Astrocyte (in vitro differentiated cells and primary cell): ENCODE results near the gene STARD3NL. TPM values are rescaled to one million over a fixed set of nuclear protein-coding genes. Genes with fewer than 3 reads are reported as not detected.
A peak's percentile ranks its signal among the peaks of the same experiment; 100 is the strongest.
"Not testable (repeated sequence)": the region's sequence is repeated elsewhere in the genome, so short reads cannot be mapped to it uniquely, and the experiment has no call there.

Source experiments
- DNase-seq: peaks from one replicate; pipeline ENCODE4 v3.0.0-alpha.2; 2010; ENCODE audit warnings: low read depth
- FAIRE-seq: peaks from 2 replicates; lab custom pipeline; 2011; peaks lifted over from hg19 to GRCh38; lab: Jason Lieb, UNC
- H2AFZ ChIP-seq: 2 replicates; pipeline ENCODE4 v1.6.0; 2012; ENCODE audit warnings: low read depth, low read length, inconsistent platforms
- H3K27ac ChIP-seq: 2 replicates; pipeline ENCODE4 v1.5.1; 2011; ENCODE audit warnings: low read depth, low read length, inconsistent platforms
- H3K27me3 ChIP-seq: 2 replicates; pipeline ENCODE4 v1.6.0; 2011; ENCODE audit warnings: low read length, inconsistent platforms; ENCODE audit not compliant: insufficient read depth
- H3K36me3 ChIP-seq: 2 replicates; pipeline ENCODE4 v1.5.1; 2011; ENCODE audit warnings: low read length, inconsistent platforms; ENCODE audit not compliant: insufficient read depth
- H3K4me1 ChIP-seq: 2 replicates; pipeline ENCODE4 v1.5.1; 2011; ENCODE audit warnings: low read length, inconsistent platforms; ENCODE audit not compliant: insufficient read depth
- H3K4me2 ChIP-seq: 2 replicates; pipeline ENCODE4 v1.6.0; 2012; ENCODE audit warnings: low read length, inconsistent platforms
- H3K4me3 ChIP-seq: 2 replicates; pipeline ENCODE4 v1.5.1; 2011; ENCODE audit warnings: low read depth, mild to moderate bottlenecking, low read length, inconsistent platforms; ENCODE audit not compliant: insufficient read depth
- H3K79me2 ChIP-seq: 2 replicates; pipeline ENCODE4 v1.6.0; 2012; ENCODE audit warnings: mild to moderate bottlenecking, low read length, inconsistent platforms; ENCODE audit not compliant: insufficient read depth
- H3K9ac ChIP-seq: 2 replicates; pipeline ENCODE4 v1.6.0; 2012; ENCODE audit warnings: mild to moderate bottlenecking, low read length, inconsistent platforms
- H3K9me3 ChIP-seq: 2 replicates; pipeline ENCODE4 v1.5.1; 2012; ENCODE audit warnings: low read depth, mild to moderate bottlenecking, low read length, inconsistent platforms; ENCODE audit not compliant: insufficient read depth
- H4K20me1 ChIP-seq: 2 replicates; pipeline ENCODE4 v1.6.0; 2012; ENCODE audit warnings: low read length, inconsistent platforms; ENCODE audit not compliant: insufficient read depth
- H3K27ac Mint-ChIP-seq: one replicate; pipeline ENCODE4 v1.8.0; 2021; ENCODE audit warnings: mild to moderate bottlenecking, mixed read lengths; ENCODE audit not compliant: unreplicated experiment
- H3K27me3 Mint-ChIP-seq: one replicate; pipeline ENCODE4 v1.8.0; 2021; ENCODE audit warnings: low read depth, mixed read lengths; ENCODE audit not compliant: unreplicated experiment
- H3K36me3 Mint-ChIP-seq: one replicate; pipeline ENCODE4 v1.8.0; 2021; ENCODE audit warnings: low read depth, mixed read lengths; ENCODE audit not compliant: unreplicated experiment
- H3K4me1 Mint-ChIP-seq: one replicate; pipeline ENCODE4 v1.8.0; 2021; ENCODE audit warnings: low read depth, mixed read lengths; ENCODE audit not compliant: unreplicated experiment
- H3K4me3 Mint-ChIP-seq: one replicate; pipeline ENCODE4 v1.8.0; 2021; ENCODE audit warnings: mild to moderate bottlenecking, moderate library complexity, mixed read lengths; ENCODE audit not compliant: unreplicated experiment
- H3K9me3 Mint-ChIP-seq: one replicate; pipeline ENCODE4 v1.8.0; 2021; ENCODE audit warnings: mild to moderate bottlenecking, mixed read lengths; ENCODE audit not compliant: unreplicated experiment
- CTCF ChIP-seq: IDR thresholded peaks from 2 replicates; pipeline ENCODE4 v1.5.1; 2011; ENCODE audit warnings: low read depth, mild to moderate bottlenecking, inconsistent platforms, low read length, moderate library complexity; ENCODE audit not compliant: insufficient read depth
- EZH2 ChIP-seq: IDR thresholded peaks from 2 replicates; pipeline ENCODE4 v1.6.1; 2012; ENCODE audit warnings: mild to moderate bottlenecking, low read length, inconsistent platforms; ENCODE audit not compliant: insufficient read depth
- total RNA-seq: library from RNA; stranded (reverse); gene quantifications from 2 replicates; pipeline ENCODE4 v1.2.1, GENCODE V29; 2021

Gene STARD3NL
- total RNA-seq, 1 donor from 2014 or later: 85.8 TPM

- H3K27me3 ChIP-seq: no peaks in the 10 kb centered on the region
- peak overlapping the region; percentile 8 for H3K27ac ChIP-seq
- H3K4me2 ChIP-seq: peak overlapping the region; percentile 16
- TF ChIP-seq CTCF: no peak
- TF ChIP-seq EZH2: no peak
- H3K9me3 ChIP-seq: no peaks in the 10 kb centered on the region
- Mint-ChIP-seq H3K4me1 (peaks cover 15% of the 10 kb centered on the region), H3K36me3 (no peaks in the 10 kb centered on the region), H3K27me3 (no peaks in the 10 kb centered on the region), H3K4me3 (no peak overlapping the region), H3K27ac (no peak overlapping the region), H3K9me3 (no peaks in the 10 kb centered on the region)
- H3K36me3 ChIP-seq: no peaks in the 10 kb centered on the region
- peaks cover 16% of the 10 kb centered on the region for H3K4me1 ChIP-seq
- H4K20me1 ChIP-seq: no peaks in the 10 kb centered on the region
- H3K79me2 ChIP-seq: no peaks in the 10 kb centered on the region
- no peak for FAIRE-seq
- H3K4me3 ChIP-seq: no peak overlapping the region
- peak; percentile 98 for DNase-seq
- no peak overlapping the region for H2AFZ ChIP-seq
- H3K9ac ChIP-seq: no peak overlapping the region
Measured at GRCh38 chr7:38169847-38170246, 8.2 kb upstream of the STARD3NL start.

GRCh38 chr7:38171623-38172391 is 6.2 kb upstream of the STARD3NL start:
- Histone ChIP-seq H3K36me3 (no peaks in the 10 kb centered on the region), H4K20me1 (no peaks in the 10 kb centered on the region), H3K79me2 (no peaks in the 10 kb centered on the region), H3K9me3 (no peaks in the 10 kb centered on the region), H3K4me3 (no peak overlapping the region), H2AFZ (no peak overlapping the region), H3K9ac (no peak overlapping the region), H3K27me3 (no peaks in the 10 kb centered on the region), H3K4me2 (no peak overlapping the region), H3K27ac (no peak overlapping the region), H3K4me1 (peaks cover 16% of the 10 kb centered on the region)
- H3K27ac Mint-ChIP-seq: no peak overlapping the region
- no peak for DNase-seq
- H3K9me3 Mint-ChIP-seq: no peaks in the 10 kb centered on the region
- no peaks in the 10 kb centered on the region for H3K27me3 Mint-ChIP-seq
- FAIRE-seq: no peak
- no peak for TF ChIP-seq EZH2
- TF ChIP-seq CTCF: no peak
- no peak overlapping the region for H3K4me3 Mint-ChIP-seq
- no peaks in the 10 kb centered on the region for H3K36me3 Mint-ChIP-seq
- peaks cover 15% of the 10 kb centered on the region for H3K4me1 Mint-ChIP-seq

GRCh38 chr7:38175547-38175946 is 2.5 kb upstream of the STARD3NL start:
- not testable (repeated sequence) for H3K4me2 ChIP-seq, H3K9ac ChIP-seq, H3K4me3 ChIP-seq, H3K27me3 Mint-ChIP-seq, H3K27ac Mint-ChIP-seq, H3K27ac ChIP-seq, H2AFZ ChIP-seq, H3K9me3 ChIP-seq, H3K4me3 Mint-ChIP-seq, H3K9me3 Mint-ChIP-seq, H4K20me1 ChIP-seq, H3K36me3 Mint-ChIP-seq, H3K36me3 ChIP-seq, FAIRE-seq, DNase-seq, H3K27me3 ChIP-seq
- H3K4me1 Mint-ChIP-seq: peaks cover 13% of the 10 kb centered on the region
- H3K4me1 ChIP-seq: peaks cover 18% of the 10 kb centered on the region
- peaks cover 24% of the 10 kb centered on the region for H3K79me2 ChIP-seq
